ENCODE results near the gene NXPH3. TPM values are rescaled to one million over a fixed set of nuclear protein-coding genes. Genes with fewer than 3 reads are reported as not detected.

NXPH3 gene
- total RNA-seq, 1 donor from 2014 or later, result 4.5 TPM

DNA sequence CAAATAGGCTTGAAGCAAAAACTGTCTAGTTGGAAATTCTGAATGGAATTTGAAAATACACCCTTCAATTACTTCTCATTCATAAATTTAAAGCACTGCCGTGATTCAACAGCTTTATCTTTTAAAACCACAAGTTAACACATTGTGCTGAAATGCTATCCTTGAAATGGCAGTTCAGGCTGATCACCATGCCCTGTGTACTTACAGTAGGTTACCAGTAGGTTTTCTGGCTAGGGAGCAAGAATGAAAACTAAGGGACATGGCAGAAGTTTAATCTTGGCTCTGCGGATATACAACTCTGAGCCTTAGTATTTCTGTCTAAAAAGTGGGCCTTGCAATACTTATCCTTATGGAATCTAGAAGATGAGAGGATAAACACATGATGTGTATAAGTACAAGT is 28.0 kb downstream of the NXPH3 start:
- intact Hi-C loops (cut with DNase I), result no loop called here
- DNase-seq (ENCODE audit: missing footprints) (no peak), ATAC-seq (peak; percentile 43)

DNA sequence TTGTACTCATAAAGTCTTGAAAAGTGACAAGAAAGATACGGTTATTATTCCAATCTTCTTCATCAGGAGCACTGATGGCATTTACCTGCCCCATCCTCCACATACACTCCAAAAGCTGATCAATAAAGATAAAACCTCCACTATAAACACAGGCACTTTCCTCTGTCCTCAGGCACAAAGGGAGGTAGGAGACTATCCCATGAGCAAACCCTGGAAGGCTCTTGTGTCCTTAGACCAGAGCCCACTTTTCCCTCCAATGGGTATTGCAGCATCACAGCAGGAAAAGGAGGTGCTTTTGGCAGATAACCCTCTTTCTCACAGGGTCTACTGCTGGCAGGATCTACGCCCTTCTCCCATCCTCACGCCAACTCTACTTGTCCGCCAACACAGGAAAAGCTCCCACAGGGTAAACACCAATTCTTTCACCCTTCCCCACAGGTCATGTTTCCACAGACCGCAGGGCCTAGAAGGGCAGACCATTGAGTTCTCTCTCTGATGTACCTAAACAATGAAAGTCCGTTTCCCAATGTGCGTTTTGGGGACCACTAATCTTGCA is 28.7 kb downstream of the NXPH3 start:
- intact Hi-C loops (cut with DNase I), result no loop called here
- ATAC-seq, result no peak
- DNase-seq (ENCODE audit: missing footprints), result no peak

DNA sequence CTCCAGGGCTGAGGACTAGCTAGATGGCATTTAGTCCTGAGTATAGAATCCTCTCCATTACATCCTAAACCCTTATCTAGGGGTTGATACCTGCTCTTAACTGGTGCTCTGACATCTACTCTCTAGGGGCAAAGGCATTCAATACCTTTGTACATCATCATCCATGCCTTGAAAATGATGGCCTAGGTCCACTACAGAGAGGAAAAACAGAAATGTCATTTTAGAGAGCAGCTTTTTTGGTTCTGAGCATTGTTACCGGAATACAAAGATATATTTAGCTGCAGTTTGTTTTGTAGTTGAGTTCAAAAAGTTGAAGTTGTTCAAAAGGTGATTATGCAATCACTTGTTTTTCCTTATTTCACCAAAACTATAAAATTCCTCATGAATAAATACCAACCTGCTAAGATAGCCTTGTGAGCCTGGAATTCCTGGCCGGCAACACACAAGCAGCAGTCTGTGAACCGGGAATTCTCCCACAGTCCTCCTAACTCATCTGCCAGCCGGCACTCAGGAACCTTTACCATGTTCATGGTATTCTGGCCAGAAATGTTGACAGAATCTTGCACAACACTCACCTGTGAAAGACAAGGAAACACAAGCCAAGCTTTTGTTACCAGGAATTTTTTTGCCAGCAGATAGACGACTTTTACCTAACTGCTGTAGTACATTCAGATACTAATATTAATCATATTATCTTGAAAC is 35.4 kb downstream of the NXPH3 start:
- no peak for DNase-seq (ENCODE audit: missing footprints)
- intact Hi-C loops (cut with DNase I), result no loop called here
- ATAC-seq, result no peak

- DNase-seq (ENCODE audit: missing footprints) (no peak), ATAC-seq (no peak)
- intact Hi-C loops (cut with DNase I), result no loop called here
Measured at GRCh38 chr17:49612726-49613125, 37.1 kb downstream of the NXPH3 start.

DNA sequence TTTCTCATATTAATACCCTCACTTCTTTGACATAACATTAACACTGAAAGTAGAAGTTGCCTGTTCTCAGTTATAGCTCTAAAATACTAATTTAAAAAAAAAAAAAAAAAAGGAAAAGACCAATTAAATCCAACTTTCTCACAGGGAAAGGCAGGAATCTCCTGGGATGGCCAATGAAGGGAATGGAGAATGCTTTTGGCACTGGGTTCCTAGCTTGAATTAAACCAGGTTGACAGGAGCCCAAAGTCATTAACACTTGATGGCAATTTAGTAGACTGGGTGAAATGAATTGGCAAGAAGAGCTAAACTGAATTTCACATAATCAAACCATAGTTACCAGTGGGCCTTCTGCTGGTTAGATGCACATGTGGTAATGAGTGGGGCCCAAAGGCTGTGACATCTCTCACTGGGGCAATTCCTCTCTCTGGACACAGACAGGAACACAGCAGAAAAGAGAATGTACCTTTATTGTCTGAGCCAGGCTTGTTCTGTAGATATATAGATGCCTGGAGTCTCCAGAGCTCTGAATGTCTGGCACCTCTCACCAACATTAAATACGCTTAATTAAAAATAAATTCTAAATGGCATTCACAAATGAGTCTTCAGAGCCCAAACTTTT is 37.6 kb downstream of the NXPH3 start:
- DNase-seq (ENCODE audit: missing footprints), result no peak
- no peak for ATAC-seq
- intact Hi-C loops (cut with DNase I), result no loop called here

GRCh38 chr17:49616086-49616485 is 40.4 kb downstream of the NXPH3 start:
- intact Hi-C loops (cut with DNase I), result loop anchor here (2.0 to 5.0 kb wide), 2 partner anchors 39 to 61 kb away; partner anchors contain the start of gene NXPH3
- no peak for ATAC-seq
- no peak for DNase-seq (ENCODE audit: missing footprints)

DNA sequence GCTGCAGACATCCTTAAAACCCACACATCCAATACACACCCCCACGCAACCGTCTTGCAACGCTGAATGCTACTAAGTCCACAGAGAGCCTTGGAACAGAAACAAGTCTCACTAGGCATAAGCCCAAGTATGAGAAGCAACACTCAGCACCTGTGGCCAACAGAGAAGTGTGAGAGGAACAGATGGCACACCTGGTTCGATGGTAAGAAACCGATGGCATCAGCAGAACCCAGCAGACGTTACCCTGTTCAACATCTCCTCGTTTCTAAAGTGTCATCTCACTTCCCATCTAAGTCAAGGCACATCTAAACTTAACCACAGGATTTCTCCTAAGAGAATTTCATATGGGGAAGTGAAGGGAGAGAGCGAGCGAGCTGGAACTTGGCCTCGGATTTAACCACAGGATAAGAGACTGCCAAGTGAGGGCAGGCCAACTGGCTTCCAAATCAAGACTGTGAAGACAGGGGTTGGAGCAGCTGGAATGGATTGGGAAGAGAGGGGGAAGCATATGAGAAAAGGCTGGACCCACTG is 41.0 kb downstream of the NXPH3 start:
- ATAC-seq, result peak; percentile 95
- intact Hi-C loops (cut with DNase I), result loop anchor here (2.0 to 5.0 kb wide), 2 partner anchors 39 to 60 kb away; partner anchors contain the start of gene NXPH3
- peak; percentile 76 for DNase-seq (ENCODE audit: missing footprints)

DNA sequence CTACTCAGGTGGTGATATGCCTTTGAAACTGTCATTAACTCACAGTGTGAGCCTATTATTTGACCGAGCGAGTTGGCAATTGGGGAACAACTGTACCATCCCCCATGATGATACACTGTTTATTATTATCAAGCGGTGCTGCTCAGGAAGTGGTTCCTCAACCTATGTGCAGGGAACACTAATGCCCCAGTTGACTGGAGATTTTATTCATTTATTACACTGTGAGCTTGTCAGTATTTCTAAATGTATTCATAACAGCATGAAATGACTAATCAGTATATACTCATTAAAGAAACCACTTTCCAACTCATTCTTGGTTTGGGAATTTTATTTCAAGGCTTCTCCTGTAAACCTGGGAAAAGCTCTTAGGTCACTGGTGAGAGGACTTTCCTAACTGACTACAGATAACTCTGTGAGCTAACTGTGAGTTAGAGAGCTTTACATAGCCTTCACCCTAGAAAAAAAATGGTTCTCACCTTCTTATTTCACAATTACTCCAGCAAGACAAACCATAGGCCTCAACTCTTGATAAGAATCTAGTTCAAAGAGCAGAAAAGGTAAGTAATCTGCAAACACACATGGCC is 42.4 kb downstream of the NXPH3 start:
- intact Hi-C loops (cut with DNase I), result loop anchor here (5.0 kb wide), 1 partner anchor 41 kb away; the partner anchor contains the start of gene NXPH3
- no peak for ATAC-seq
- no peak for DNase-seq (ENCODE audit: missing footprints)

DNA sequence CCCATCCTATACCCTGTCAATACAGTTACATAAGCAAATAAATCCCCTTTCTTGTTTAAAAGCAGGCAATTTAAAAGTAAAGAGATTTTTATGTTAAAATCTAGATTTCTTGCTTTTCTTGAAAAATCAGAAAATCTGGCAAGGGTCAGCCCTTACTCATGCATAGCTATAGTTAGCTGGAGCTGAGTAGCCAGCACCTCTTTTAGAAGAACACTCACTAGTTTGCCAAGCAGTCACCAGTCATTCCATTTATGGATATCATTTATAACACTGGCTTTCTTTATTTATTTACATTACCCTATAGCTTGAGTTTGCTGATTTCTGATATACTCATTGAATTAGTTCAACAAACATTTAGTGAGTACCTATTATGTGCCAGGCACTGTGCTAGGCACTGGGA is 45.7 kb downstream of the NXPH3 start:
- intact Hi-C loops (cut with DNase I), result no loop called here
- ATAC-seq, result no peak
- DNase-seq (ENCODE audit: missing footprints), result no peak

DNA sequence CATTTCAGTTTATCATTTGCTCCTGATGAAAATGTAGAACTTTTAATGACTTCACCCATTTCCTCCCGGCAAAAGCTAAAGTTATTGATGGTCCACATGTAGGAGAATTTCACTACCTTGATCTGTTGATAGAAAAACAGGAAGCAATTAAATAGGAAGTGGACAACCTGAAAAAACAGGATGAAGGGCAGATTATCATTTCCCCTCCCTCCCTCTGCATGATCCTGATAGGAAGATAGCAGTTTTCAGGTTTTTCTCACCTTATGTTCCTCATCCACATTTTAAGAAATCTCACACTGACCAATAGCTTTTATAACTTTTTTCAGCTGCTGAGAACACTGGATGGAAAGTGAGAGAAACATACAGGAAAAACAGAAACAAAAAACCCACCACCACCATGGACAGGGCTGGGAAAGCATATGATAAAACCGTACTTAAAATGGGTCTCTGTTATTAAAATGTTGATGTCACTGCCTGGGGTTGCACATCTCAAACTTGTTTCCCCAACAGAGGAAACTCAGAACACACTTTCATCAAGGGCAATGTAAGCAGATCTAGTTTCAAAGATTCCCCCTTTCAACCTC is 46.4 kb downstream of the NXPH3 start:
- no peak for DNase-seq (ENCODE audit: missing footprints)
- intact Hi-C loops (cut with DNase I), result no loop called here
- ATAC-seq, result no peak

DNA sequence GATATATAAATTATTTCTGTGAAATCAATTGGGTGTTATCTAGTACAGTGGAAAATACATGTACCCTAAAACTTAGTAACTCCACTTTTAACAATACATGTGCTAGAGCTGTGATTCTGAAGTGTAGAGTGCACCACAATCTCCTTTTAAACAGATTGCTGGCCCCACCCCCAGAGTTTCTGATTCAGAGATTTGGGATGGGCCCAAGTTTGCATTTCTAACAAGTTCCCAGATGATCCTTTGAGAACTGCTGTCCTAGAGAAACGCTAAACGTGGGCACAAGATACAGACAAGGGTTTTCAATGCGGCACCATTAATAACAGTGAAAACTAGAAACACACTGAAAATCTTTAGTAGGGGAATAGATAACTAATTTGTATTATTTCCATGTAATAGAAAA is 49.2 kb downstream of the NXPH3 start:
- DNase-seq (ENCODE audit: missing footprints) (no peak), ATAC-seq (no peak)
- intact Hi-C loops (cut with DNase I), result no loop called here

- intact Hi-C loops (cut with DNase I), result no loop called here
- DNase-seq (ENCODE audit: missing footprints), result no peak
- ATAC-seq, result peak; percentile 33
Measured at GRCh38 chr17:49629447-49629846, 53.8 kb downstream of the NXPH3 start.

DNA sequence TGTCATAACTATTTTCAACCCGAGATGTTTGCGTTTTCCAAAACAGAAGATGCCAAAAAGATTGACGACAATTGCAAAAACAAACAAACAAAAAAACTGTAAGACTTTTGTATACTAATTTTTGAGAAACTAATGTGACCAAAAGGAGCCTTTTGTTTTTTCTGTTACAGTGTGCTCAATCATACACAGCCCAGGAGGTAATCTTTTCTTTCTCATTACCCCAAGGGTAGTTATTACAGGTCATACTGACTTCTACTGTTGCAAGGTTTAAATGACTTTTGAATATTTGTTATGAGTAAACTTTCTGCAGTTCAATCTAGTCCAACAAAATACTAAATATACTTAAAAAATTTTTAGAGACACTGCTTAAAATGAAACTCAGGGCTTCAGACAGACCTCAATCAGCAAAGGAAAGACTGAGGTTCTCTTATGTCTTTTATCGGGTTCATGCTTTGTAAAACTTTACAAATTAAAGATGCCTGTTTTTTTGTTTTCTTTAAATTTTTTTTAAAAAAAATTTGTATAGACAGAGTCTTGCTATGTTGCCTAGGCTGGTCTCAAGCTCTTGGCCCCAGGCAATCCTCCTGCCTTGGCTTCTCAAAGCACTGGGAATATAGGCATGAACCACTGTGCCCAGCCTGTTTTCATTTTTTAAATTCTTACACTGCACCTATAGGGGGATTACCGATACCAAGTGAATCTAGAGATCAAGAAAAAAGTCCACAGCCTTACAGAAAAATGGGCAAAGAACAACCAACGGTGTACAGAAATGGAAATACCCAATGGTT is 54.6 kb downstream of the NXPH3 start:
- DNase-seq (ENCODE audit: missing footprints) (no peak), ATAC-seq (no peak)
- intact Hi-C loops (cut with DNase I), result loop anchor here (5.0 kb wide), 1 partner anchor 47 kb away; the partner anchor contains the start of gene SPOP

DNA sequence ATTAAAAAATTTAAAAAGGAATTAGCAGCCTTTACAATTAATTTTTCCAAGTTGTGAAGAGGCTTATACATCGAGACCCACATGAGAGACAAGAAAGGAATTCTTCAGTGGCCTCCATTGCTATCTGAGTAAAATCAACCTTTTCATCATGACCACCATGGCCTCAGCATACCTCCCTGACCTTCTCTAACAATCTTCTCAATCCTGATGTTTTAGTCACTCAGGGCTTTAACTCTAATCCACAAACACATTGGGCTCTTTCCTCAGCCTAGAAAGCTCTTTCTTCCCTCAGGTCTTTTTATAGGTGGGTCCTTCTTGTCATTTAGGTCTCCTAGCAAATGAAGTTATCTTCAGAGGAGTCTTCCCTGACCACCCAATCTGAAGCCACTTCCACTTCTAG is 55.8 kb downstream of the NXPH3 start:
- ATAC-seq, result no peak
- intact Hi-C loops (cut with DNase I), result loop anchor here (5.0 kb wide), 1 partner anchor 46 kb away; the partner anchor contains the start of gene SPOP
- no peak for DNase-seq (ENCODE audit: missing footprints)

Other genes with a start within 250 kb of the NXPH3 start
- 19.0 TPM for gene ZNF652, start 213.6 kb upstream of the NXPH3 start, total RNA-seq
- gene PHB1, start 161.0 kb upstream of the NXPH3 start, total RNA-seq, result 233 TPM
- gene NGFR, start 80.6 kb upstream of the NXPH3 start, total RNA-seq, result 10.0 TPM
- 73.1 TPM for gene SPOP, start 102.2 kb downstream of the NXPH3 start, total RNA-seq
- gene SLC35B1, start 132.1 kb downstream of the NXPH3 start, total RNA-seq, result 59.3 TPM
- 10.3 TPM for gene FAM117A, start 188.3 kb downstream of the NXPH3 start, total RNA-seq
- 45.4 TPM for gene KAT7, start 212.8 kb downstream of the NXPH3 start, total RNA-seq